ENCODE results near the gene LDLR.

LDLR gene

DNA sequence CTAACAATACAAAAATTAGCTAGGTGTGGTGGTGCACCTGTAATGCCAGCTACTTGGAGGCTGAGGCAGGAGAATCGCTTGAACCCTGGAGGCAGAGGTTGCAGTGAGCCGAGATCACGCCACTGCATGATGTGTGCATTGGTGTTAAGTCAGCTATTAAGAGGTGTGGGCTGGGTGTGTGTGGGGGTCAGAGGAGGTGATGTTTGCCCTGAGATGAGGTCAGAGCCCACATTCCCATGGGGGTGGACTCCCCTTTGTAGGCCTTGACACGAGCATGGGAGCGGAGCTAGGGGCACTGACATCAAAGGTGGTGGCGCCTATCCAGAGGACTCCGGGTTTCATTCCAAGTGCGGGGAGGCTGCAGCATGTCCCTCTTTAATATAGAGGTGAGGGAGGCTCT lies 34.6 kb upstream of the LDLR start:
- H3K9ac ChIP-seq (ENCODE audit: low read depth, low read length, poor library complexity, severe bottlenecking), result no peak overlapping the region
- no peaks in the 10 kb centered on the region for H3F3A ChIP-seq (ENCODE audit: low read depth)
- H3K9me3 ChIP-seq (ENCODE audit: insufficient read depth, low read depth, low read length), result no peaks in the 10 kb centered on the region
- H3K9me2 ChIP-seq (replicated peaks; ENCODE audit: low read depth, low read length), result no peaks in the 10 kb centered on the region
- no peak overlapping the region for H3K4me2 ChIP-seq (ENCODE audit: low read depth, low read length, poor library complexity, severe bottlenecking)
- no peaks in the 10 kb centered on the region for H4K20me1 ChIP-seq (ENCODE audit: insufficient read depth, low read length, poor library complexity, severe bottlenecking)
- H3K4me3 ChIP-seq (ENCODE audit: low read length, poor library complexity, severe bottlenecking), result no peak overlapping the region
- no peaks in the 10 kb centered on the region for H3K4me1 ChIP-seq (ENCODE audit: insufficient read depth, low read length, poor library complexity, severe bottlenecking)
- H3K27me3 ChIP-seq (ENCODE audit: insufficient read depth, low read length, poor library complexity, severe bottlenecking), result no peaks in the 10 kb centered on the region
- TF ChIP-seq CTCF (conservative IDR thresholded peaks at IDR 0.05; ENCODE audit: low read length) (no peak), EZH2phosphoT487 (IDR thresholded peaks at IDR 0.05; ENCODE audit: borderline replicate concordance) (no peak)
- H3K36me3 ChIP-seq (ENCODE audit: insufficient read depth, low read length), result peaks cover 27% of the 10 kb centered on the region; the same call in 1 of the 2 replicates
- no peak overlapping the region for H2AFZ ChIP-seq (ENCODE audit: low read length)
- H3K79me2 ChIP-seq (ENCODE audit: insufficient read depth, low read length), result no peaks in the 10 kb centered on the region

GRCh38 chr19:11058246-11059030 lies 30.8 kb upstream of the LDLR start:
- no peak overlapping the region for H3K4me2 ChIP-seq (ENCODE audit: low read depth, low read length, poor library complexity, severe bottlenecking)
- H3K36me3 ChIP-seq (ENCODE audit: insufficient read depth, low read length), result peaks cover 46% of the 10 kb centered on the region; the same call in 1 of the 2 replicates
- H4K20me1 ChIP-seq (ENCODE audit: insufficient read depth, low read length, poor library complexity, severe bottlenecking), result no peaks in the 10 kb centered on the region

DNA sequence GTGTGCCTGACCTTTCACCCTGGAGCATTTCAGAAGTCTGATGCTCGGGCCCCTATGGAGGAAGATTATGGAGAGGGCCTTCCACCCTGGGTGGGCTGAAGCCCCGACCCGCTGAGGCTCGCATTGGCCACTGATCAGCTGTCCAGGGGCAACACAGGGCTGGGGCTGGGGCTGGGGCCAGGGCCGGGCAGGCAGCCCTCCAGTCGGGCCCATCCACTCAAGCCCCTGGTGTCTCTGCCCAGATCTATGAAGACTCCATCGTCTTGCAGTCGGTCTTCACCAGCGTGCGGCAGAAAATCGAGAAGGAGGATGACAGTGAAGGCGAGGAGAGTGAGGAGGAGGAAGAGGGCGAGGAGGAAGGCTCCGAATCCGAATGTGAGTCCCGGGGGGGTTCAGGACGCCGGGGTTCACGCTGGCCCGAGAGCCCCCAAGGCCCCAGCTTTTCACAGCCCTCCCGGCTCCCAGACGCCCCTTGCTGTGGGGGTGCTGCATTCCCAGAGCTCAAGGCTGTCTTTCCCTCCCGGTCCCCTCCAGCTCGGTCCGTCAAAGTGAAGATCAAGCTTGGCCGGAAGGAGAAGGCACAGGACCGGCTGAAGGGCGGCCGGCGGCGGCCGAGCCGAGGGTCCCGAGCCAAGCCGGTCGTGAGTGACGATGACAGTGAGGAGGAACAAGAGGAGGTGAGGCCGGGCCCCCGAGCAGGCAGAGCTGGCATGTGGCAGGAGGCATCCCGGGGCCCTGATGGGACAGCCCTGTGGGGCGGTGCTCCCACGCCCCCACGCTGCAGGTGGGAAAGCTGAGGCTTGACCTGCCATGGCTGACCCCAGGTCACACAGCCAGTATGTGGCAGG lies 29.5 kb upstream of the LDLR start:
- H3K9ac ChIP-seq (ENCODE audit: low read depth, low read length, poor library complexity, severe bottlenecking), result no peak overlapping the region

More at GRCh38 chr19:11058246-11059030, 30.8 kb upstream of the LDLR start:
- Histone ChIP-seq H3K27me3 (ENCODE audit: insufficient read depth, low read length, poor library complexity, severe bottlenecking) (no peaks in the 10 kb centered on the region), H2AFZ (ENCODE audit: low read length) (no peak overlapping the region), H3K4me1 (ENCODE audit: insufficient read depth, low read length, poor library complexity, severe bottlenecking) (no peaks in the 10 kb centered on the region), H3K9me3 (ENCODE audit: insufficient read depth, low read depth, low read length) (no peaks in the 10 kb centered on the region), H3F3A (ENCODE audit: low read depth) (no peaks in the 10 kb centered on the region), H3K9me2 (replicated peaks; ENCODE audit: low read depth, low read length) (no peaks in the 10 kb centered on the region), H3K79me2 (ENCODE audit: insufficient read depth, low read length) (no peaks in the 10 kb centered on the region), H3K9ac (ENCODE audit: low read depth, low read length, poor library complexity, severe bottlenecking) (no peak overlapping the region), H3K4me3 (ENCODE audit: low read length, poor library complexity, severe bottlenecking) (no peak overlapping the region)
- no peak for TF ChIP-seq CTCF (conservative IDR thresholded peaks at IDR 0.05; ENCODE audit: low read length)
- TF ChIP-seq EZH2phosphoT487 (IDR thresholded peaks at IDR 0.05; ENCODE audit: borderline replicate concordance), result no peak

More for the DNA sequence above, 29.5 kb upstream of the LDLR start:
- Histone ChIP-seq H3K27me3 (ENCODE audit: insufficient read depth, low read length, poor library complexity, severe bottlenecking) (no peaks in the 10 kb centered on the region), H3K4me1 (ENCODE audit: insufficient read depth, low read length, poor library complexity, severe bottlenecking) (no peaks in the 10 kb centered on the region), H3K4me3 (ENCODE audit: low read length, poor library complexity, severe bottlenecking) (no peak overlapping the region), H3K9me2 (replicated peaks; ENCODE audit: low read depth, low read length) (no peaks in the 10 kb centered on the region), H3F3A (ENCODE audit: low read depth) (no peaks in the 10 kb centered on the region), H2AFZ (ENCODE audit: low read length) (no peak overlapping the region), H3K4me2 (ENCODE audit: low read depth, low read length, poor library complexity, severe bottlenecking) (no peak overlapping the region), H3K79me2 (ENCODE audit: insufficient read depth, low read length) (no peaks in the 10 kb centered on the region), H4K20me1 (ENCODE audit: insufficient read depth, low read length, poor library complexity, severe bottlenecking) (no peaks in the 10 kb centered on the region), H3K36me3 (ENCODE audit: insufficient read depth, low read length) (peaks cover 41% of the 10 kb centered on the region; the same call in 1 of the 2 replicates), H3K9me3 (ENCODE audit: insufficient read depth, low read depth, low read length) (no peaks in the 10 kb centered on the region)
- no peak for TF ChIP-seq EZH2phosphoT487 (IDR thresholded peaks at IDR 0.05; ENCODE audit: borderline replicate concordance)
